IMR-90 (cell line): ENCODE measurements around the gene NR6A1. TPM values are rescaled to one million over a fixed set of nuclear protein-coding genes. Genes with fewer than 3 reads are reported as not detected.
A peak's percentile ranks its signal among the peaks of the same experiment; 100 is the strongest.

Source experiments
- ATAC-seq: fragments of 200-7000 bp; cut with Tn5 transposase; 2 replicates; pipeline ENCODE4 v1.9.1; 2020; ENCODE audit warnings: low read depth, mild to moderate bottlenecking, moderate library complexity
- BruUV-seq: library from RNA; stranded (reverse); fragments of 400-500 nt; replicated peaks from 2 replicates; lab custom pipeline; 2021; lab: Mats Ljungman, UMichigan
- CTCF ChIA-PET: fragments of 300-600 bp; formaldehyde crosslinking; extraction: SDS; loops from one replicate; lab custom pipeline; 2021; ENCODE audit warnings: antibody characterized with exemption; lab: Yijun Ruan, JAX
- POLR2A ChIA-PET: fragments of 300-600 bp; sonication (Branson Sonifier 250); formaldehyde crosslinking; loops from one replicate; lab custom pipeline; 2022; ENCODE audit warnings: antibody characterized with exemption; ENCODE audit not compliant: unreplicated experiment; lab: Charles Lee
- DNase-seq: peaks from one replicate; pipeline ENCODE4 v3.0.0; 2013
- H2AFZ ChIP-seq: replicated peaks from 2 replicates; pipeline ENCODE3; 2013; ENCODE audit warnings: low read length, mild to moderate bottlenecking; ENCODE audit not compliant: poor library complexity
- H2AK5ac ChIP-seq: 2 replicates; pipeline ENCODE4 v1.6.1; 2013; ENCODE audit warnings: low read depth, low read length, inconsistent platforms
- H2AK9ac ChIP-seq: replicated peaks from 2 replicates; pipeline ENCODE3; 2013; ENCODE audit warnings: mild to moderate bottlenecking, low read depth, low read length, moderate library complexity; ENCODE audit not compliant: poor library complexity
- H2BK120ac ChIP-seq: 2 replicates; pipeline ENCODE4 v1.6.1; 2013; ENCODE audit warnings: low read depth, low read length, inconsistent platforms
- H2BK15ac ChIP-seq: 3 replicates; pipeline ENCODE4 v1.6.1; 2013; ENCODE audit warnings: low read depth, low read length, inconsistent platforms
- H2BK20ac ChIP-seq: 2 replicates; pipeline ENCODE4 v1.6.1; 2013; ENCODE audit warnings: low read depth, mild to moderate bottlenecking, inconsistent platforms, low read length, moderate library complexity
- H2BK5ac ChIP-seq: 2 replicates; pipeline ENCODE4 v1.6.1; 2013; ENCODE audit warnings: mild to moderate bottlenecking, low read depth, low read length, inconsistent platforms; ENCODE audit not compliant: poor library complexity, severe bottlenecking
- H3K14ac ChIP-seq: replicated peaks from 2 replicates; pipeline ENCODE4 v1.6.1; 2013; ENCODE audit warnings: low read depth, low read length, inconsistent platforms
- H3K18ac ChIP-seq: 2 replicates; pipeline ENCODE4 v1.6.1; 2013; ENCODE audit warnings: low read depth, low read length, control low read depth
- H3K23ac ChIP-seq: 2 replicates; pipeline ENCODE4 v1.6.1; 2013; ENCODE audit warnings: low read depth, low read length, inconsistent platforms
- H3K27ac ChIP-seq: 2 replicates; pipeline ENCODE4 v1.5.1; 2013; ENCODE audit warnings: mild to moderate bottlenecking, control low read depth, low read length; ENCODE audit not compliant: insufficient read depth
- H3K27me3 ChIP-seq: 2 replicates; pipeline ENCODE4 v1.6.1; 2013; ENCODE audit warnings: low read length; ENCODE audit not compliant: control insufficient read depth, insufficient read depth
- H3K36me3 ChIP-seq: 2 replicates; pipeline ENCODE4 v1.6.1; 2013; ENCODE audit warnings: low read length, mixed read lengths; ENCODE audit not compliant: control insufficient read depth, insufficient read depth
- H3K4ac ChIP-seq: 2 replicates; pipeline ENCODE4 v1.6.1; 2013; ENCODE audit warnings: low read depth, low read length, inconsistent platforms
- H3K4me1 ChIP-seq: 2 replicates; pipeline ENCODE4 v1.6.1; 2013; ENCODE audit warnings: low read length, mixed read lengths; ENCODE audit not compliant: control insufficient read depth, insufficient read depth
- H3K4me2 ChIP-seq: 2 replicates; pipeline ENCODE4 v1.6.1; 2013; ENCODE audit warnings: low read depth, mild to moderate bottlenecking, control low read depth, low read length, moderate library complexity
- H3K4me3 ChIP-seq: 2 replicates; pipeline ENCODE4 v1.5.1; 2013; ENCODE audit warnings: low read depth, mild to moderate bottlenecking, control low read depth, low read length, moderate library complexity; ENCODE audit not compliant: insufficient read depth
- H3K56ac ChIP-seq: 2 replicates; pipeline ENCODE4 v1.6.1; 2013; ENCODE audit warnings: low read length, inconsistent platforms; ENCODE audit not compliant: insufficient read depth; ENCODE audit errors: extremely low read depth
- H3K79me1 ChIP-seq, 2 experiments: 2 replicates each; pipeline ENCODE4 v1.6.1; 2013; ENCODE audit warnings: low read length in 2 of 2, inconsistent platforms in 1 of 2, low read depth in 1 of 2
- H3K9ac ChIP-seq: 2 replicates; pipeline ENCODE4 v1.6.1; 2013; ENCODE audit warnings: low read depth, low read length, control low read depth
- H3K9me1 ChIP-seq: 2 replicates; pipeline ENCODE4 v1.6.1; 2013; ENCODE audit warnings: low read length, inconsistent platforms; ENCODE audit not compliant: insufficient read depth
- H3K9me3 ChIP-seq: 2 replicates; pipeline ENCODE4 v1.6.1; 2013; ENCODE audit warnings: low read length; ENCODE audit not compliant: control insufficient read depth, insufficient read depth
- H4K20me1 ChIP-seq: 2 replicates; pipeline ENCODE4 v1.6.1; 2013; ENCODE audit warnings: low read length, inconsistent platforms; ENCODE audit not compliant: insufficient read depth
- H4K5ac ChIP-seq: 2 replicates; pipeline ENCODE4 v1.6.1; 2013; ENCODE audit warnings: mild to moderate bottlenecking, low read depth, low read length, control low read depth
- H4K8ac ChIP-seq, 2 experiments: 2 replicates each; pipeline ENCODE4 v1.6.1; 2013; ENCODE audit warnings: low read depth in 2 of 2, low read length in 2 of 2, control low read depth in 1 of 2, inconsistent platforms in 1 of 2
- H4K91ac ChIP-seq: 2 replicates; pipeline ENCODE4 v1.6.1; 2013; ENCODE audit warnings: low read depth, low read length, inconsistent platforms; ENCODE audit not compliant: insufficient read depth
- CHD1 ChIP-seq: IDR thresholded peaks from 2 replicates; pipeline ENCODE4 v1.6.1; 2012; ENCODE audit warnings: low read depth, low read length, improper control_type of control experiment
- RCOR1 ChIP-seq: IDR thresholded peaks from 2 replicates; pipeline ENCODE4 v1.6.1; 2012; ENCODE audit warnings: mild to moderate bottlenecking, low read length, improper control_type of control experiment; ENCODE audit not compliant: insufficient replicate concordance
- WGBS, 2 experiments: methylation state at CpG; one replicate each; pipeline versions ENCODE4 v1.1.5 to v1.1.7; 2013; ENCODE audit warnings: missing lambda C conversion rate in 2 of 2; ENCODE audit not compliant: insufficient read length in 1 of 2; ENCODE audit errors: extremely low coverage in 2 of 2; 5-methylcytosine and 5-hydroxymethylcytosine counted together
- dilution Hi-C: fragments of 300-500 bp; cut with HindIII; formaldehyde crosslinking; loops from one replicate; pipeline ENCODE4 v1.14.3; 2018; ENCODE audit warnings: low sequenced_read_pairs; ENCODE audit not compliant: unreplicated experiment
- in situ Hi-C: fragments of 300-500 bp; cut with MboI; formaldehyde crosslinking; loops from 3 replicates; pipeline ENCODE4 v1.14.3; 2019; ENCODE audit warnings: low sequenced_read_pairs, inconsistent platforms, mixed read lengths
- intact Hi-C: fragments of 100-400 bp; cut with micrococcal nuclease; formaldehyde crosslinking; loops from 2 replicates; pipeline ENCODE4 v1.10.0; 2022
- polyA plus RNA-seq, 3 experiments: library from polyadenylated mRNA; depleted of rRNA; stranded (reverse); fragments of >200 nt; gene quantifications; 2 replicates each; pipeline ENCODE4 v1.2.3, GENCODE V29; 2012; ENCODE audit warnings: low replicate concordance in 1 of 3
- total RNA-seq: library from RNA; depleted of rRNA; stranded (reverse); fragments of >200 nt; gene quantifications from 2 replicates; pipeline ENCODE4 v1.2.3, GENCODE V29; 2012

Gene NR6A1
- total and polyA plus RNA-seq, 2 of the 4 experiments (the other 2 are of a cell fraction): 0.14 to 0.36 TPM

DNA sequence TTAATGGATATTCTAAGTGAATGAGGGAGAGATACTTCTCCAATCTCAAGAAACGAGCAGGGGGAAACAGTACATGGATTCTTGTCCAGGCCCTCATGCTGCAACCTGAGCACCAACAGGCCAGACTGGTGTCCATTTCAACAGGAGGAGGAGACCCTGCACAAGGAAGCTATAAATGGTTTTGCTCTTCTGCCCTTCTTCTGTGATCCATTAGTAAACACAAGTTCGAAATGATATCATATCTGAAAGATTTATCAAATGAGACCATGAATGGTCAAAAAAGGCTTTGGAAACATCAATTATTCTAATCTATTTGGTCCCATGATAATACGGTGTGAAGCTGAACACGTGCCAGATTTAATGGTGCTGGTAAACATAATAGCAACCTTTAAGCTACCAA, 109.8 kb downstream of the NR6A1 start:
- H3K4me3 ChIP-seq: no peak overlapping the region
- WGBS, 2 experiments: 58% methylated on average over 2 of the region's 4 CpGs; no CpG with 5 or more reads in 1 of the 2 experiments
- peak overlapping the region; percentile 96 for H2BK5ac ChIP-seq
- no TSS peak for BruUV-seq
- TF ChIP-seq RCOR1 (no peak), CHD1 (no peak)
- DNase-seq (peak; percentile 19), ATAC-seq (no peak)
- H2AK9ac ChIP-seq: no peak overlapping the region
- H2AK5ac ChIP-seq: peak overlapping the region; percentile 9; the same call in 1 of the 2 replicates
- dilution Hi-C loops (no loop called here), intact Hi-C loops (no loop called here), in situ Hi-C loops (no loop called here)
- H3K9me1 ChIP-seq: peaks cover 4% of the 10 kb centered on the region; the same call in 1 of the 2 replicates
- peak overlapping the region; percentile 19; the same call in 1 of the 2 replicates for H3K9ac ChIP-seq
- ChIA-PET POLR2A (no interaction called here), CTCF (interaction anchor here (0.5 to 1.5 kb wide), 3 partner anchors 50 to 91 kb away, joined by 3 to 6 read pairs (median 4); no protein-coding TSS in a partner anchor)
- peak overlapping the region; percentile 69 for H3K4ac ChIP-seq
- H3K14ac ChIP-seq: peak overlapping the region; percentile 80
- no peaks in the 10 kb centered on the region for H3K9me3 ChIP-seq
- peak overlapping the region; percentile 69 for H2BK120ac ChIP-seq
- no peaks in the 10 kb centered on the region for H3K27me3 ChIP-seq
- peak overlapping the region; percentile 62 for H4K5ac ChIP-seq
- H3K27ac ChIP-seq: peak overlapping the region; percentile 50
- peak overlapping the region; percentile 69; the same call in 1 of the 2 replicates for H4K91ac ChIP-seq
- H4K20me1 ChIP-seq: no peaks in the 10 kb centered on the region; the same call in 1 of the 2 replicates
- peaks cover 12% of the 10 kb centered on the region for H3K4me1 ChIP-seq
- H3K23ac ChIP-seq: peak overlapping the region; percentile 69
- H3K18ac ChIP-seq: peak overlapping the region; percentile 55; the same call in 1 of the 2 replicates
- no peak overlapping the region for H2AFZ ChIP-seq
- peak overlapping the region; percentile 77 for H3K4me2 ChIP-seq
- H4K8ac ChIP-seq: peak overlapping the region in 1 of 2 experiments; percentile 27; a peak in 3 of 4 replicates
- no peaks in the 10 kb centered on the region for H3K36me3 ChIP-seq
- H2BK20ac ChIP-seq: peak overlapping the region; percentile 8; the same call in 1 of the 2 replicates
- H3K79me1 ChIP-seq: peaks cover 11 to 59% of the 10 kb centered on the region in 2 experiments
- H3K56ac ChIP-seq: 0 out of 2 replicates have a peak overlapping the region, but pooled peaks have one; percentile 12
- no peak overlapping the region for H2BK15ac ChIP-seq
